Measurements from ENCODE around the gene RAB6A.
"Not testable (repeated sequence)": the region's sequence is repeated elsewhere in the genome, so short reads cannot be mapped to it uniquely, and the experiment has no call there.

- TF ChIP-seq PKNOX1 (IDR thresholded peaks at IDR 0.05); FOXK2 (IDR thresholded peaks at IDR 0.05); SP1 (IDR thresholded peaks at IDR 0.05; ENCODE audit: low read depth, low read length); NFIC (IDR thresholded peaks at IDR 0.05; ENCODE audit: low read depth, low read length); CTCF (IDR thresholded peaks at IDR 0.05 in 2 of 3, conservative IDR thresholded peaks at IDR 0.05 in 1 of 3; ENCODE audit: control insufficient read depth in 2 of 3, extremely low read depth in 1 of 3, insufficient read depth in 1 of 3, low read depth in 3 of 3, low read length in 3 of 3); TAF1 (IDR thresholded peaks at IDR 0.05; ENCODE audit: borderline replicate concordance, low read depth, low read length); POLR2AphosphoS5 (IDR thresholded peaks at IDR 0.05; ENCODE audit: low read length); SUZ12 (IDR thresholded peaks at IDR 0.05; ENCODE audit: unreplicated experiment); CREB1 (IDR thresholded peaks at IDR 0.05; ENCODE audit: low read depth); CHD1 (IDR thresholded peaks at IDR 0.05; ENCODE audit: low read depth, low read length): not testable (repeated sequence)
Measured at GRCh38 chr11:73735959-73736358, 24.9 kb downstream of the RAB6A start.

Measured in GM12878 (cell line).